ENCODE measurements around the gene SLC10A7. TPM values are rescaled to one million over a fixed set of nuclear protein-coding genes. Genes with fewer than 3 reads are reported as not detected.

Gene SLC10A7
- 8.9 TPM for polyA plus RNA-seq (2013, experiment 1 of 2)
- 9.1 TPM for polyA plus RNA-seq (2013, experiment 2 of 2)

DNA sequence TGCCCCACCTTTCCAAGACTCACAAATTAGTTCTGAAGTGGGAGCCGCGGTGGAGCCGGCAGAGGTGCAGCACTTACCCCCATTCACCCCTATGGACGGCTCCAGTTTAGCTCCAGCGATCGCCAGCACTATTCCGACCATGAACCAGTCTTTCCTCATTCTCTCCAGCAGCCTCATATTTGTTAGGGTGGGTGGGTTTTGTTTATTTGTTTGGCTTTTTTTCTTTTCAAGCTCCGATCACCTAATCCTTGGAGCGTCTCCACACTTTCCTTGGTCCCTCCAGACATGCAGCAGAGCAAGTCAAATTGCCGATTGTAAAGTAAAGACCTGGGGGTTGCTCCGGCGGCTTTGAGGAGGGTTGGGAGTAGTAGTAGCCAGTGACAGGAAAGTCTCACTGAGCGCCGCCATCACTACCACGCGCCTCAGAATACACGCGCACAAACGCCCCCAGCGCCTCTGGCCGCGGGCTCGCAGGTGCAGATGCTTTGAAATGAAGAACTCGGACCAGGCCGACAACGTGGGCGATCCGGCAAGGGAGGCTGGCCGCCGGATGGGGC, at the start of gene SLC10A7:
Gene SLC10A7 (minus strand): TSS at position 400 of the 557 bp plus-strand sequence. CDS start 223 bp downstream, at position 177.
- no peaks in the 10 kb centered on the region for H3K9me3 ChIP-seq (ENCODE audit: control insufficient read depth, low read length)
- H2AFZ ChIP-seq (ENCODE audit: low read depth, low read length) = peak within 1 kb of the TSS; percentile 100
- peak within 1 kb of the TSS; percentile 56 for H3K27ac ChIP-seq (ENCODE audit: low read length, poor library complexity, severe bottlenecking)
- H3K4me2 ChIP-seq (ENCODE audit: low read length, poor library complexity, severe bottlenecking) = peak within 1 kb of the TSS; percentile 99
- H2AK5ac ChIP-seq (ENCODE audit: low read length, severe bottlenecking) = no peak within 1 kb of the TSS
- H3K4me1 ChIP-seq (ENCODE audit: control insufficient read depth, insufficient read depth, low read depth, low read length) = peaks cover 5% of the 10 kb centered on the region
- peak within 1 kb of the TSS; percentile 50 to 98 for H2BK12ac ChIP-seq (ENCODE audit: low read length in 2 of 2)
- peaks cover 17% of the 10 kb centered on the region for H3K79me1 ChIP-seq (replicated peaks; ENCODE audit: low read length, poor library complexity, severe bottlenecking)
- peak; percentile 87 for DNase-seq
- H2BK120ac ChIP-seq (ENCODE audit: low read depth, low read length) = peak within 1 kb of the TSS; percentile 68
- peak within 1 kb of the TSS in 1 of 2 experiments; percentile 85 for H3K14ac ChIP-seq (ENCODE audit: low read length in 2 of 2)
- peak within 1 kb of the TSS; percentile 94 for H3K9ac ChIP-seq (ENCODE audit: low read length)
- WGBS = 0% methylated on average over 23 of the region's 30 CpGs
- H3K4me3 ChIP-seq (ENCODE audit: insufficient read depth in 1 of 2, low read depth in 1 of 2, low read length in 2 of 2) = peak within 1 kb of the TSS; percentile 92 to 96
- peak within 1 kb of the TSS; percentile 87 to 96 for H3K18ac ChIP-seq (ENCODE audit: low read depth in 1 of 2, low read length in 2 of 2)
- peak within 1 kb of the TSS in 1 of 2 experiments; percentile 66 for H3K23ac ChIP-seq (ENCODE audit: low read length in 2 of 2)
- H3K4ac ChIP-seq (ENCODE audit: low read depth in 1 of 2, low read length in 2 of 2) = peak within 1 kb of the TSS in 1 of 2 experiments; percentile 72
- no peaks in the 10 kb centered on the region for H3K36me3 ChIP-seq (ENCODE audit: control insufficient read depth in 1 of 2, insufficient read depth in 2 of 2, low read depth in 1 of 2, low read length in 2 of 2)
- peak within 1 kb of the TSS; percentile 97 for H4K8ac ChIP-seq (ENCODE audit: low read length)
- peak within 1 kb of the TSS; percentile 89 for H2BK15ac ChIP-seq (ENCODE audit: low read depth, poor library complexity, severe bottlenecking)
- H3K27me3 ChIP-seq (ENCODE audit: control insufficient read depth in 1 of 2, insufficient read depth in 1 of 2, low read length in 2 of 2) = no peaks in the 10 kb centered on the region
- H4K91ac ChIP-seq (ENCODE audit: low read length) = peak within 1 kb of the TSS; percentile 87
- H2BK5ac ChIP-seq (ENCODE audit: low read depth, low read length, poor library complexity, severe bottlenecking) = peak within 1 kb of the TSS; percentile 31

DNA sequence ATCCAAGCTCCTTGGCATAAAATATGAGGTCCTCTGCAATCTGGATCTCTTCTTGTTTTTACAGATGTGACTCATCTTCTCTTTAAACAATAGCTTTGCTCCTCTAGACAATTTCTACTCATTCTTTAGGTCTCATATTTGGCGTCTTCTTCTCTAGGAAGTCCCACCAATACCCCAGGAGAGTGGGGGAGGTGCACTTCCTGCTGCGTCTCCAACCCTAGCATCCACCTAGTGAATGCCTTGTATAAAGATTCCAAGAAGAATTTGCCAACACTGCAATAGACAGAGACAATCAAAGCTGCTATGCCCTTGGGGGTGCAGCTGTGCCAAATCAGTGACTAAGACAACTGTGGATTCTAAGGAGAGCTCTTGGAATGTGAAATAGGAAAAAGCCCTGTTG, 45.7 kb upstream of the SLC10A7 start:
- H4K8ac ChIP-seq (ENCODE audit: low read length) = no peak overlapping the region
- H3K14ac ChIP-seq (ENCODE audit: low read length in 2 of 2) = no peak overlapping the region
- H3K4me1 ChIP-seq (ENCODE audit: control insufficient read depth, insufficient read depth, low read depth, low read length) = no peaks in the 10 kb centered on the region
- no peak overlapping the region for H3K9ac ChIP-seq (ENCODE audit: low read length)
- H3K36me3 ChIP-seq (ENCODE audit: control insufficient read depth in 1 of 2, insufficient read depth in 2 of 2, low read depth in 1 of 2, low read length in 2 of 2) = no peaks in the 10 kb centered on the region
- no peak overlapping the region for H3K18ac ChIP-seq (ENCODE audit: low read depth in 1 of 2, low read length in 2 of 2)
- no peak overlapping the region for H2AFZ ChIP-seq (ENCODE audit: low read depth, low read length)
- H2BK120ac ChIP-seq (ENCODE audit: low read depth, low read length) = no peak overlapping the region
- H3K4me3 ChIP-seq (ENCODE audit: insufficient read depth in 1 of 2, low read depth in 1 of 2, low read length in 2 of 2) = peak overlapping the region in 1 of 2 experiments; percentile 4
- no peak for DNase-seq
- no peak overlapping the region for H2BK5ac ChIP-seq (ENCODE audit: low read depth, low read length, poor library complexity, severe bottlenecking)
- no peak overlapping the region for H2BK15ac ChIP-seq (ENCODE audit: low read depth, poor library complexity, severe bottlenecking)
- H3K4ac ChIP-seq (ENCODE audit: low read depth in 1 of 2, low read length in 2 of 2) = no peak overlapping the region
- H3K9me3 ChIP-seq (ENCODE audit: control insufficient read depth, low read length) = no peaks in the 10 kb centered on the region
- no peaks in the 10 kb centered on the region for H3K79me1 ChIP-seq (replicated peaks; ENCODE audit: low read length, poor library complexity, severe bottlenecking)
- H3K4me2 ChIP-seq (ENCODE audit: low read length, poor library complexity, severe bottlenecking) = no peak overlapping the region
- H2BK12ac ChIP-seq (ENCODE audit: low read length in 2 of 2) = no peak overlapping the region
- H4K91ac ChIP-seq (ENCODE audit: low read length) = no peak overlapping the region
- H2AK5ac ChIP-seq (ENCODE audit: low read length, severe bottlenecking) = no peak overlapping the region
- H3K27ac ChIP-seq (ENCODE audit: low read length, poor library complexity, severe bottlenecking) = no peak overlapping the region
- H3K23ac ChIP-seq (ENCODE audit: low read length in 2 of 2) = no peak overlapping the region
- WGBS = 56% methylated on average over 1 of the region's 2 CpGs
- peaks cover 0 to 3% of the 10 kb centered on the region in 2 experiments for H3K27me3 ChIP-seq (ENCODE audit: control insufficient read depth in 1 of 2, insufficient read depth in 1 of 2, low read length in 2 of 2)

GRCh38 chr4:146564492-146564891, 42.8 kb upstream of the SLC10A7 start:
- H3K4me2 ChIP-seq (ENCODE audit: low read length, poor library complexity, severe bottlenecking) = no peak overlapping the region
- DNase-seq = no peak
- no peaks in the 10 kb centered on the region for H3K4me1 ChIP-seq (ENCODE audit: control insufficient read depth, insufficient read depth, low read depth, low read length)
- no peak overlapping the region for H3K9ac ChIP-seq (ENCODE audit: low read length)
- H3K4ac ChIP-seq (ENCODE audit: low read depth in 1 of 2, low read length in 2 of 2) = no peak overlapping the region
- H2BK120ac ChIP-seq (ENCODE audit: low read depth, low read length) = no peak overlapping the region
- H2BK15ac ChIP-seq (ENCODE audit: low read depth, poor library complexity, severe bottlenecking) = no peak overlapping the region
- no peak overlapping the region for H3K14ac ChIP-seq (ENCODE audit: low read length in 2 of 2)
- WGBS = 13% methylated on average over 1 of the region's 3 CpGs
- no peak overlapping the region for H2AFZ ChIP-seq (ENCODE audit: low read depth, low read length)
- no peak overlapping the region for H3K18ac ChIP-seq (ENCODE audit: low read depth in 1 of 2, low read length in 2 of 2)
- no peak overlapping the region for H3K4me3 ChIP-seq (ENCODE audit: insufficient read depth in 1 of 2, low read depth in 1 of 2, low read length in 2 of 2)
- H4K8ac ChIP-seq (ENCODE audit: low read length) = no peak overlapping the region
- no peaks in the 10 kb centered on the region for H3K9me3 ChIP-seq (ENCODE audit: control insufficient read depth, low read length)
- no peak overlapping the region for H2BK5ac ChIP-seq (ENCODE audit: low read depth, low read length, poor library complexity, severe bottlenecking)
- H3K23ac ChIP-seq (ENCODE audit: low read length in 2 of 2) = no peak overlapping the region
- peaks cover 0 to 13% of the 10 kb centered on the region in 2 experiments for H3K27me3 ChIP-seq (ENCODE audit: control insufficient read depth in 1 of 2, insufficient read depth in 1 of 2, low read length in 2 of 2)
- no peak overlapping the region for H2AK5ac ChIP-seq (ENCODE audit: low read length, severe bottlenecking)
- H4K91ac ChIP-seq (ENCODE audit: low read length) = no peak overlapping the region
- no peak overlapping the region for H2BK12ac ChIP-seq (ENCODE audit: low read length in 2 of 2)
- no peaks in the 10 kb centered on the region for H3K79me1 ChIP-seq (replicated peaks; ENCODE audit: low read length, poor library complexity, severe bottlenecking)
- H3K27ac ChIP-seq (ENCODE audit: low read length, poor library complexity, severe bottlenecking) = no peak overlapping the region
- H3K36me3 ChIP-seq (ENCODE audit: control insufficient read depth in 1 of 2, insufficient read depth in 2 of 2, low read depth in 1 of 2, low read length in 2 of 2) = no peaks in the 10 kb centered on the region

DNA sequence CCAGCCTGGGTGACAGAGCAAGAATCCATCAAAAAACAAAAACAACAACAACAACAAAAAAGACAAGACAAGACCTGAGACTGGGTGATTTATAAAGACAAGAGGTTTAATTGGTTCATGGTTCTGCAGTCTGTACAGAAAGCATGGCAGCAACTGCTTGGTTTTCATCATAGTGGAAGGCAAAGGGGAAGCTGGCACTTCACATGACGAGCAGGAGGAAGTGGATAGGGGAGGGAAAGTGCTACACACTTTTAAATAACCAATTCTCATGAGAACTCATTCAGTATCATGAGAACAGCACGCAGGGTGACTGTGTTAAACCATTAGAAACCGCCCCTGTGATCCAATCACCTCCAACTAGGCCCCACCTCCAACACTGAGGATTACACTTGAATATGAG, 28.4 kb upstream of the SLC10A7 start:
- DNase-seq = no peak
- Histone ChIP-seq H2BK12ac (ENCODE audit: low read length in 2 of 2) (no peak overlapping the region), H3K79me1 (replicated peaks; ENCODE audit: low read length, poor library complexity, severe bottlenecking) (no peaks in the 10 kb centered on the region), H4K8ac (ENCODE audit: low read length) (no peak overlapping the region), H2BK120ac (ENCODE audit: low read depth, low read length) (no peak overlapping the region), H3K9ac (ENCODE audit: low read length) (no peak overlapping the region), H2BK5ac (ENCODE audit: low read depth, low read length, poor library complexity, severe bottlenecking) (no peak overlapping the region), H3K4me2 (ENCODE audit: low read length, poor library complexity, severe bottlenecking) (no peak overlapping the region), H3K23ac (ENCODE audit: low read length in 2 of 2) (no peak overlapping the region), H3K14ac (ENCODE audit: low read length in 2 of 2) (no peak overlapping the region), H2AK5ac (ENCODE audit: low read length, severe bottlenecking) (no peak overlapping the region), H4K91ac (ENCODE audit: low read length) (no peak overlapping the region), H3K9me3 (ENCODE audit: control insufficient read depth, low read length) (no peaks in the 10 kb centered on the region), H3K18ac (ENCODE audit: low read depth in 1 of 2, low read length in 2 of 2) (no peak overlapping the region), H3K27ac (ENCODE audit: low read length, poor library complexity, severe bottlenecking) (no peak overlapping the region), H3K4me3 (ENCODE audit: insufficient read depth in 1 of 2, low read depth in 1 of 2, low read length in 2 of 2) (no peak overlapping the region), H2BK15ac (ENCODE audit: low read depth, poor library complexity, severe bottlenecking) (no peak overlapping the region), H3K4ac (ENCODE audit: low read depth in 1 of 2, low read length in 2 of 2) (no peak overlapping the region), H3K27me3 (ENCODE audit: control insufficient read depth in 1 of 2, insufficient read depth in 1 of 2, low read length in 2 of 2) (no peaks in the 10 kb centered on the region), H2AFZ (ENCODE audit: low read depth, low read length) (no peak overlapping the region), H3K4me1 (ENCODE audit: control insufficient read depth, insufficient read depth, low read depth, low read length) (no peaks in the 10 kb centered on the region), H3K36me3 (ENCODE audit: control insufficient read depth in 1 of 2, insufficient read depth in 2 of 2, low read depth in 1 of 2, low read length in 2 of 2) (no peaks in the 10 kb centered on the region)
- 80% methylated on average over 1 of the region's 3 CpGs for WGBS

All from mesenchymal stem cell (in vitro differentiated cells and primary cell).